Right lobe of liver (tissue), 6 donors: Measurements from ENCODE around the gene IVD. TPM values are rescaled to one million over a fixed set of nuclear protein-coding genes. Genes with fewer than 3 reads are reported as not detected.

Experiments used
- ATAC-seq, 4 donors: fragments of 200-7000 bp; cut with Tn5 transposase; one replicate each; pipeline ENCODE4 v1.9.1; 2020; ENCODE audit warnings: mild to moderate bottlenecking in 4 of 4, moderate library complexity in 4 of 4
- DNase-seq, 3 donors: peaks; one replicate each; pipeline ENCODE4 v3.0.0-alpha.2; 2020
- H3K27ac ChIP-seq, 3 donors: fragments of 200-600 bp; one replicate each; pipeline ENCODE4 v1.8.0; 2022
- H3K27me3 ChIP-seq, 2 donors: fragments of 200-600 bp; one replicate each; pipeline ENCODE4 v1.8.0; 2022
- H3K36me3 ChIP-seq, 4 donors: fragments of 200-600 bp; sonication (generic) in 1 of 4; one replicate each; pipeline versions ENCODE4 v1.5.1 to v1.8.0; 2017 to 2022; ENCODE audit warnings: control low read depth in 1 of 4
- H3K4me1 ChIP-seq, 4 donors: fragments of 200-600 bp; sonication (generic) in 1 of 4; one replicate each; pipeline versions ENCODE4 v1.5.1 to v1.8.0; 2017 to 2022; ENCODE audit warnings: control low read depth in 1 of 4
- H3K4me3 ChIP-seq, 3 donors: fragments of 200-600 bp; one replicate each; pipeline ENCODE4 v1.8.0; 2022
- H3K9me3 ChIP-seq, 4 donors: fragments of 200-600 bp; sonication (generic) in 1 of 4; one replicate each; pipeline versions ENCODE4 v1.5.1 to v1.8.0; 2017 to 2022; ENCODE audit warnings: control low read depth in 1 of 4
- POLR2A ChIP-seq: fragments of 450-650 bp; IDR thresholded peaks from one replicate; pipeline ENCODE4 v1.6.1; 2017; ENCODE audit warnings: antibody characterized with exemption, mild to moderate bottlenecking
- WGBS: methylation state at CpG from one replicate; pipeline ENCODE4 v1.1.6; 2018; ENCODE audit warnings: low coverage, low lambda C conversion rate; ENCODE audit not compliant: insufficient coverage; ENCODE audit errors: missing lambda C conversion rate; 5-methylcytosine and 5-hydroxymethylcytosine counted together
- intact Hi-C, 2 donors: fragments of 100-400 bp; cut with DNase I; formaldehyde crosslinking; loops; one replicate each; pipeline versions ENCODE4 v1.11.2 to v1.14.1; 2022
- total RNA-seq, 6 experiments: library from RNA; depleted of rRNA in 2 of 6; stranded (reverse); fragments of >200 nt in 2 of 6; fragmentation: NEBNext Ultra II Directional in 3 of 6; extraction: Animal tissue kit (Norgen Biotek cat#: 25700) in 3 of 6; gene quantifications; one replicate each; pipeline versions ENCODE4 v1.1.0 to v1.2.4, GENCODE V29; 2016 to 2023
- TF ChIP-seq, protein P1 (sequence below), 4 donors: fragments of 200-600 bp in 3 of 4; fragments of 450-650 bp in 1 of 4; IDR thresholded peaks; one replicate each; pipeline versions ENCODE4 v1.5.1 to v1.8.0; 2016 to 2022; ENCODE audit warnings: antibody characterized with exemption in 4 of 4, mild to moderate bottlenecking in 2 of 4
- donor health status: DM: no; HTN: yes; CAD: no.
- donor health status: DM: no; HTN: no; CAD: no.
- donor health status: DM: no; HTN: no; CAD: no.
- donor health status: DM: no; HTN: yes; CAD: no.
- donor health status: DM: no; HTN: yes; CAD: no.

Gene IVD
- total RNA-seq, 6 experiments from 2014 or later = 89.7 to 231 (median 122) TPM

DNA sequence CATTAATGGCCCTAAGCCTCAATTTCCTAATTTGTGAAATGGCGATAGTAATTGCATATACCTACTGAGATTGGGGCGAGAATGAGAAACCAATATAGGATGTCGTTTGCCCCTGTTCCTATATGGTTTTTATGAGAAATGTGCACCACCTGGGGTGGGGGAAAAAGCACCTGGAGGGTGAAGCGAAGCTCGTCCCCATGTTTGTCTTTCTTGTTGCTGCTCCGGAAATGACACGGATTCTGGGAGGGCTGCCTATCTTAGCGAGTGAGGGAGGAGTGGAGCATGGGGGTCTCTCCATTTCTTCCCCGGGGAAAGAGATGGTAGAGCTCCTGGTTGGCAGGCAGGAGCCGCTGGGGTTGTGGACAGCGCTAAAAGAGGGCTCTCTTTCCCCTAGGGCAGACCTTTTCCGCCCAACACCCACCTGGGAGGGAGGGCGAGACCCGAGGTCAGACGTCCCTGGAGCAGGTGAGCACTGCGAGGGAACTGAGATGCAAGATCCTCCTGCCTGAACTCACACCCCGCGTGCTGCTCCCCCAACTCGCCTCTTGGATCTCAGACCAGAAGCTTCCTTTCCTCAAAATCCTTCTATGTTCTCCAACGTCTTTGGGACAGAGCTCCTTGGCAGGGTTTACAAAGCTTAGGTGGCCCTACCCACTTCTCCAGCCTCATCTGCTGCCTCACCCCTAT lies 29.6 kb downstream of the IVD start:
- no peak for TF ChIP-seq POLR2A
- TF ChIP-seq, protein P1, sequence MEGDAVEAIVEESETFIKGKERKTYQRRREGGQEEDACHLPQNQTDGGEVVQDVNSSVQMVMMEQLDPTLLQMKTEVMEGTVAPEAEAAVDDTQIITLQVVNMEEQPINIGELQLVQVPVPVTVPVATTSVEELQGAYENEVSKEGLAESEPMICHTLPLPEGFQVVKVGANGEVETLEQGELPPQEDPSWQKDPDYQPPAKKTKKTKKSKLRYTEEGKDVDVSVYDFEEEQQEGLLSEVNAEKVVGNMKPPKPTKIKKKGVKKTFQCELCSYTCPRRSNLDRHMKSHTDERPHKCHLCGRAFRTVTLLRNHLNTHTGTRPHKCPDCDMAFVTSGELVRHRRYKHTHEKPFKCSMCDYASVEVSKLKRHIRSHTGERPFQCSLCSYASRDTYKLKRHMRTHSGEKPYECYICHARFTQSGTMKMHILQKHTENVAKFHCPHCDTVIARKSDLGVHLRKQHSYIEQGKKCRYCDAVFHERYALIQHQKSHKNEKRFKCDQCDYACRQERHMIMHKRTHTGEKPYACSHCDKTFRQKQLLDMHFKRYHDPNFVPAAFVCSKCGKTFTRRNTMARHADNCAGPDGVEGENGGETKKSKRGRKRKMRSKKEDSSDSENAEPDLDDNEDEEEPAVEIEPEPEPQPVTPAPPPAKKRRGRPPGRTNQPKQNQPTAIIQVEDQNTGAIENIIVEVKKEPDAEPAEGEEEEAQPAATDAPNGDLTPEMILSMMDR (IDR thresholded peaks at IDR 0.05) = no peak
- intact Hi-C loops = no loop called here
- ATAC-seq (no peak), DNase-seq (no peak)
- Histone ChIP-seq H3K4me3 (no peak overlapping the region), H3K4me1 (peaks cover 0 to 10% (median 2%) of the 10 kb centered on the region in 4 donors), H3K9me3 (no peaks in the 10 kb centered on the region), H3K27ac (no peak overlapping the region), H3K36me3 (no peaks in the 10 kb centered on the region), H3K27me3 (no peaks in the 10 kb centered on the region)
- WGBS = 56% methylated on average over 15 of the region's 20 CpGs

DNA sequence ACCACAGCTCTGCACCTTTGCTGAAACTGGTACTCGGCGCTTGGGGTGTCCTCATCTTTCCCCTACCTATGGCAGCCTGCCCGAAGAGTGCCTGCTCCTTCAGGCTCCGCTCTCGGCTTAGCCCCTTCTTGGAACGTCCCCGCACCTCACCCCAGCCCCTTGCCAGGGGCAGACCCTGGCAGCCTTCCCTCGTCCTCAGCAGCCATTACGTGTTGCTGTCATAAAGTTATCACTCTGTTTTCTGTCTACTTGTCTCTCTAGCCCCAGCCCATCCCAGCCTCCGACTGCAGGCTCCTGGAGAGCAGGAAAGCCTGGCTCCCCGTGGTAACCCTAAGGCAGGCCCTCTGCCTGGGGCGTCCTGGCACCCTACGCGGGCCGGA lies 30.1 kb downstream of the IVD start:
- Histone ChIP-seq H3K36me3 (no peaks in the 10 kb centered on the region), H3K4me1 (peaks cover 0 to 10% (median 2%) of the 10 kb centered on the region in 4 donors), H3K9me3 (no peaks in the 10 kb centered on the region), H3K27me3 (no peaks in the 10 kb centered on the region), H3K27ac (no peak overlapping the region), H3K4me3 (peak overlapping the region; percentile 21 to 32 (median 23))
- intact Hi-C loops = no loop called here
- ATAC-seq (no peak), DNase-seq (no peak)
- no peak for TF ChIP-seq POLR2A
- TF ChIP-seq, protein P1 (IDR thresholded peaks at IDR 0.05) = no peak
- WGBS = 12% methylated on average over 9 of the region's 15 CpGs

DNA sequence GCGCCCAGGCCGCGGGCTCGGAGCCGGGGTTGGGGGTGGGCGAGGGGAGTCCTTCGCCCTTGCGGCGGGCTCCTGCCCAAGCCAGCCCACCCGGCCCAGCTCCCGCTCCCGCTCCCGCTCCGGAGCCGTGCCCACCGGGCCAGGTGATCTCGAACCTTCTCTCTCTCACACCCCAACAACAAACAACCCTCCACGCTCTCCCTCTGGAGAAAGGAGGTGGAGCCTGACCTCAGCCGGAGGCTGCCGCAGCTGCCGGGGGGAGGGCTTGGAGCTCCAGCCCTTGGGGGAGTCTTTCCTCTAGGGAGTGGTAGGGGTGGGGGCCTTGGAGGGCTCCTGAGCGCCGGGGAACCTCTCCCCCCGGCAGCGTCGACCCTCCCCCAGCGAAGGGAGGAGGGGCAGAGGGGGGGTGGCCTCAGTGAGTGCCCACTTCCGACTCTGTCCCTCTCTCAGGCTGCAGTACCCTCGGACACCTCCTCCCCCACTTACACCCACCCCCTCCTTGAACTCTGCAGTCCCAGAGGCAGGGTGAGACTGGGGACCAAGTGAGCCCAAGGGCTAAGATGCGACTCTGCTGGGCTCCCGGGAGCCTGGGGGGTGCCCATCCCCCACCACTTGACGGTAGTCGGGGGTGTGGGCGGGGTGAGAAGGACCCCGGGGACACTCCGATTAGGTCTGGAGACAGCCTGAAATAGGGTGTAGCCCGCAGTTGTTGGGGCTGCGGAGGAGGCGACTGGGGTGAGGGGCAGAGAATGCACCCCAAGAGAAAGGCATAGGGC lies 30.7 kb downstream of the IVD start:
- no peak for DNase-seq
- no peaks in the 10 kb centered on the region for H3K9me3 ChIP-seq
- no peak for ATAC-seq
- no peaks in the 10 kb centered on the region for H3K36me3 ChIP-seq
- H3K27me3 ChIP-seq = no peaks in the 10 kb centered on the region
- H3K4me3 ChIP-seq = peak overlapping the region; percentile 21 to 32 (median 23)
- TF ChIP-seq, protein P1 (IDR thresholded peaks at IDR 0.05) = no peak
- no peak for TF ChIP-seq POLR2A
- under 1% methylated on average over 12 of the region's 39 CpGs for WGBS
- intact Hi-C loops = no loop called here
- no peak overlapping the region for H3K27ac ChIP-seq
- peaks cover 0 to 10% (median 2%) of the 10 kb centered on the region in 4 donors for H3K4me1 ChIP-seq

DNA sequence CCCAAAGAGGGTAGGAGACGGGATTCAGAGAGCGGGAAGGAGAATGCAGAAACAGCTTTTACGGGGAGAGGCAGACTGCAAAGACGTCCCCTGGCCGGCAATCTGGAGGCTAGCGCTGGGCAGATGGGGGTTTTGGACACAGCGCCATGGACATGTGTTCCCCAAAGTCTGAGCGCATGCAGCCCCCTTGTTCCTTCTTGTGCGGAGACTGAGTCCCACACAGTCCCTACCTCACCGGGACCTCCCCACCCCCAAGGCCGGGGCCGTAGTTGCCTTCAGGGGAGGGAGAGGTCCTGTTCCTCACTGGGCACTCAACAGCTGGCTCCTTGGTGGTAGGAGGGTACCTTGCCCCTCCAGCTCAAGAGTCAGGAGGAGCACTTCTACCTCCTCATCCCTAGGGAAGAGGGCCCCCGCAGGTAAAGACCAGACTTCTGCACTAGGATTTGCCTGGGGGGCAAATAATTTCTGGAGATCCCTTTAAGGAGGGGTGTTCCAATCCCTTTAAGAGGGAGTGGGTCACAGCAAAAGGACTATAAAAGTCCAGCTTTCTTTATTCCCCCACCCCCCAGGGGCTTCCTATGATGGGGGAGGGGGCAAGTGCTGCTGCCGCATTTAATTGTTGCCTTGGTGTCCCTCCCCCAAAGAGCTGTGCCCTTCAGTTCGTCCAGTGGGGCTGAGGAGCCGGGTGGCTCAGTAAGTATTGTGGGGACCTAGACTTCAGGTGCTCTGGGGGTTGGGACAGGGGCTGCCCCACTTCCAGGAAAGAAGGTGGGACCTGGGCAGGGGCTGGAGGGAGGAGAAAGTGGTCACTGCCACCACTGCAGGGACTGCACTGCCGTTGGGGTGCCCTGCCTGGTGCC lies 31.5 kb downstream of the IVD start:
- ATAC-seq = no peak
- intact Hi-C loops = no loop called here
- Histone ChIP-seq H3K27ac (no peak overlapping the region), H3K9me3 (no peaks in the 10 kb centered on the region), H3K4me1 (peaks cover 0 to 10% (median 2%) of the 10 kb centered on the region in 4 donors), H3K36me3 (no peaks in the 10 kb centered on the region), H3K27me3 (no peaks in the 10 kb centered on the region), H3K4me3 (no peak overlapping the region)
- TF ChIP-seq POLR2A = no peak
- TF ChIP-seq, protein P1 (IDR thresholded peaks at IDR 0.05) = no peak
- 8% methylated on average over 9 of the region's 17 CpGs for WGBS
- DNase-seq = no peak
